Smooth muscle cell (in vitro differentiated cells): ENCODE data around the gene SLC5A4. TPM values are rescaled to one million over a fixed set of nuclear protein-coding genes. Genes with fewer than 3 reads are reported as not detected.
A peak's percentile ranks its signal among the peaks of the same experiment; 100 is the strongest.

ENCODE experiments used
- DNase-seq: peaks from one replicate; lab custom pipeline; 2025; ENCODE audit not compliant: unreplicated experiment; lab: John Stamatoyannopoulos, UW
- H2AFZ ChIP-seq: fragments of 200-600 bp; sonication (generic); 2 replicates; pipeline ENCODE4 v1.6.0; 2016; ENCODE audit warnings: antibody characterized with exemption, low read depth, mild to moderate bottlenecking
- H3F3A ChIP-seq: fragments of 200-600 bp; sonication (generic); 2 replicates; pipeline ENCODE4 v1.6.0; 2017; ENCODE audit warnings: antibody characterized with exemption, low read depth
- H3K27ac ChIP-seq: fragments of 200-600 bp; sonication (generic); 2 replicates; pipeline ENCODE4 v1.5.1; 2016; ENCODE audit warnings: low read depth, mild to moderate bottlenecking
- H3K27me3 ChIP-seq: fragments of 200-600 bp; sonication (generic); 2 replicates; pipeline ENCODE4 v1.6.1; 2016; ENCODE audit warnings: low read depth, mild to moderate bottlenecking
- H3K36me3 ChIP-seq: fragments of 200-600 bp; sonication (generic); 2 replicates; pipeline ENCODE4 v1.5.1; 2016; ENCODE audit warnings: low read depth
- H3K4me1 ChIP-seq: fragments of 200-600 bp; sonication (generic); 2 replicates; pipeline ENCODE4 v1.5.1; 2016; ENCODE audit warnings: low read depth
- H3K4me2 ChIP-seq: fragments of 200-600 bp; sonication (generic); 2 replicates; pipeline ENCODE4 v1.6.0; 2016; ENCODE audit warnings: mild to moderate bottlenecking
- H3K4me3 ChIP-seq: fragments of 200-600 bp; sonication (generic); 2 replicates; pipeline ENCODE4 v1.5.1; 2016; ENCODE audit warnings: mild to moderate bottlenecking
- H3K79me2 ChIP-seq: fragments of 200-600 bp; sonication (generic); 2 replicates; pipeline ENCODE4 v1.6.0; 2016; ENCODE audit warnings: low read depth, mild to moderate bottlenecking
- H3K9ac ChIP-seq: fragments of 200-600 bp; sonication (generic); 2 replicates; pipeline ENCODE4 v1.6.0; 2016; ENCODE audit warnings: low read depth
- H3K9me3 ChIP-seq: fragments of 200-600 bp; sonication (generic); replicated peaks from 2 replicates; pipeline ENCODE4 v1.5.1; 2016; ENCODE audit warnings: low read depth
- H4K20me1 ChIP-seq: fragments of 200-600 bp; sonication (generic); 2 replicates; pipeline ENCODE4 v1.6.0; 2016; ENCODE audit warnings: low read depth
- WGBS: methylation state at CpG from one replicate; pipeline ENCODE4 v1.1.7; 2016; ENCODE audit warnings: low lambda C conversion rate; 5-methylcytosine and 5-hydroxymethylcytosine counted together
- polyA plus RNA-seq: library from polyadenylated mRNA; unstranded; fragments of >200 nt; fragmentation: Nextera tagmentation; extraction: Ambion mirVana; gene quantifications from 2 replicates; pipeline ENCODE4 v1.2.1, GENCODE V29; 2016
- total RNA-seq: library from RNA; depleted of rRNA; stranded (reverse); fragments of >200 nt; gene quantifications from 2 replicates; pipeline ENCODE4 v1.2.3, GENCODE V29; 2014
- TF ChIP-seq, protein P1 (sequence below): fragments of 200-600 bp; sonication (generic); IDR thresholded peaks from 2 replicates; pipeline ENCODE4 v1.5.1; 2017; ENCODE audit warnings: borderline replicate concordance, mild to moderate bottlenecking, antibody characterized with exemption; ENCODE audit not compliant: insufficient read depth, poor library complexity, severe bottlenecking

Gene SLC5A4
- total and polyA plus RNA-seq, 2 experiments from 2014 or later = not detected

GRCh38 chr22:32207971-32208480 is 47.1 kb downstream of the SLC5A4 start:
- Histone ChIP-seq H3K79me2 (no peaks in the 10 kb centered on the region), H3F3A (no peaks in the 10 kb centered on the region), H3K27me3 (peaks cover 17% of the 10 kb centered on the region), H3K4me3 (no peak overlapping the region), H3K9ac (no peak overlapping the region), H4K20me1 (no peaks in the 10 kb centered on the region), H3K27ac (no peak overlapping the region), H3K36me3 (no peaks in the 10 kb centered on the region), H3K9me3 (no peaks in the 10 kb centered on the region), H3K4me1 (peaks cover 7% of the 10 kb centered on the region), H2AFZ (no peak overlapping the region), H3K4me2 (no peak overlapping the region)
- WGBS = 81% methylated on average over 4 of the region's 4 CpGs
- TF ChIP-seq, protein P1, sequence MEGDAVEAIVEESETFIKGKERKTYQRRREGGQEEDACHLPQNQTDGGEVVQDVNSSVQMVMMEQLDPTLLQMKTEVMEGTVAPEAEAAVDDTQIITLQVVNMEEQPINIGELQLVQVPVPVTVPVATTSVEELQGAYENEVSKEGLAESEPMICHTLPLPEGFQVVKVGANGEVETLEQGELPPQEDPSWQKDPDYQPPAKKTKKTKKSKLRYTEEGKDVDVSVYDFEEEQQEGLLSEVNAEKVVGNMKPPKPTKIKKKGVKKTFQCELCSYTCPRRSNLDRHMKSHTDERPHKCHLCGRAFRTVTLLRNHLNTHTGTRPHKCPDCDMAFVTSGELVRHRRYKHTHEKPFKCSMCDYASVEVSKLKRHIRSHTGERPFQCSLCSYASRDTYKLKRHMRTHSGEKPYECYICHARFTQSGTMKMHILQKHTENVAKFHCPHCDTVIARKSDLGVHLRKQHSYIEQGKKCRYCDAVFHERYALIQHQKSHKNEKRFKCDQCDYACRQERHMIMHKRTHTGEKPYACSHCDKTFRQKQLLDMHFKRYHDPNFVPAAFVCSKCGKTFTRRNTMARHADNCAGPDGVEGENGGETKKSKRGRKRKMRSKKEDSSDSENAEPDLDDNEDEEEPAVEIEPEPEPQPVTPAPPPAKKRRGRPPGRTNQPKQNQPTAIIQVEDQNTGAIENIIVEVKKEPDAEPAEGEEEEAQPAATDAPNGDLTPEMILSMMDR = no peak
- DNase-seq = no peak

DNA sequence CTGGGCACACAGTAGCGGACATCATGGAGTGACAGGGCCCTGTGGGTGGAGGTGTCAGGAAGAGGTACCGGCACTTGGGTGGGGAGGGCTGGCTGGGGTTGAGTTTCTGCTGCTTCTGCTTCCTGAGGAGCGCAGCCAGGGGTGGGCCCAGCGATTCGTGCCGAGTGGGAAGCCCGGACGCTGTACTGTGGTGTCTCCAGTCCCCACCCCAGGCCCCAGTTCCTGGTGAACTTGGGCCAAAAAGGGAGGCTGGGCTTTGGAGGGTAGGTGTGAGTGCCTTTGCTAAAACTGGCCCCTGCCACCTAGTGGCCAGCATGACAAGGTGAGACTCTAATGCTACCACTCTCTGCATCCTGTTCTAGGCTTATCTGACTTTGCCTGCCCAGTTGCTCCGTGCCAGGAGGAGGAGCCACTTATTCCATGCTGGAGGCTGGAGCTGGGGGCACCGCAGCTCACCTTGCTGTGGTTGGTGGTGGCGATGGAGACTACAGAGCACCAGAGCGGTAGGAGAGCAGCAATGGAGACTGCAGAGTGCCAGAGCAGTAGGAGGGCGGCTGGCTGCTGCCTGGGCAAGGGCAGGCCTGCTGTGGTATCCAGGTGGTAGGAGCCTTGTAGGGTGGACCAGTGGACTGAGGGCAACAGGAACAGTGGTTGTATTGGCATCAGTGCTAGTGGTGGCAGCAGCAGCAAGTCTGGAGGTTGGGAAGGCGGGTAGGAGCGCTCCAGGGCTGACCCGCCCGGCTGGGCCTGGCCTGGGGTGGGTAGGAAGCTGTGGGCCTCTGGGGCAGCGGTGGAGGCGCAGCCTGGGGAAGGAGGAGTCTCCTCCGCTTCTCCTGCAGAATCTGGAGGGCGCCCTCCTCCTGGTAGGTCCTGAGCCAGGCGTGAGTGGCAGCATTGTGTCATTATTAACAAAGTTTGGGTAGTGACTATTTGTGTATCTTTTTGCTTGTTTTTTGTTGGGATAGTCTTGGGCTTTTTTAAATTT is 48.1 kb downstream of the SLC5A4 start:
- Histone ChIP-seq H3K36me3 (no peaks in the 10 kb centered on the region), H3F3A (no peaks in the 10 kb centered on the region), H2AFZ (no peak overlapping the region), H3K27me3 (peaks cover 26% of the 10 kb centered on the region), H4K20me1 (no peaks in the 10 kb centered on the region), H3K4me1 (peaks cover 7% of the 10 kb centered on the region), H3K27ac (no peak overlapping the region), H3K4me2 (no peak overlapping the region), H3K79me2 (no peaks in the 10 kb centered on the region), H3K4me3 (no peak overlapping the region), H3K9me3 (no peaks in the 10 kb centered on the region), H3K9ac (no peak overlapping the region)
- no peak for DNase-seq
- WGBS = 67% methylated on average over 22 of the region's 22 CpGs
- TF ChIP-seq, protein P1 = peak; percentile 39

GRCh38 chr22:32205974-32206773 is 49.0 kb downstream of the SLC5A4 start:
- Histone ChIP-seq H3K36me3 (no peaks in the 10 kb centered on the region), H2AFZ (no peak overlapping the region), H3K79me2 (no peaks in the 10 kb centered on the region), H3K27me3 (peaks cover 35% of the 10 kb centered on the region), H3F3A (no peaks in the 10 kb centered on the region), H3K4me2 (no peak overlapping the region), H3K4me3 (no peak overlapping the region), H4K20me1 (no peaks in the 10 kb centered on the region), H3K4me1 (peaks cover 7% of the 10 kb centered on the region), H3K27ac (no peak overlapping the region), H3K9me3 (no peaks in the 10 kb centered on the region), H3K9ac (no peak overlapping the region)
- TF ChIP-seq, protein P1 = peak; percentile 16
- no peak for DNase-seq
- 75% methylated on average over 22 of the region's 30 CpGs for WGBS
